RKO (cell line): Measurements from ENCODE around the gene SLC37A1.

Experiments used
- DNase-seq: peaks from one replicate; pipeline ENCODE4 v3.0.0-alpha.2; 2016; ENCODE audit warnings: low spot score

The SLC37A1 gene

GRCh38 chr21:42562816-42563215 is 49.2 kb downstream of the SLC37A1 start:
- DNase-seq = no peak

- no peak for DNase-seq
These were observed 49.6 kb downstream of the SLC37A1 start for GRCh38 chr21:42563261-42563660.

- DNase-seq = no peak
These were observed 50.0 kb downstream of the SLC37A1 start for GRCh38 chr21:42563686-42564085.

- DNase-seq = no peak
These were observed 50.9 kb downstream of the SLC37A1 start for GRCh38 chr21:42564561-42564971.

GRCh38 chr21:42565206-42565810 is 51.7 kb downstream of the SLC37A1 start:
- DNase-seq = no peak

- no peak for DNase-seq
These were observed 52.4 kb downstream of the SLC37A1 start for GRCh38 chr21:42565886-42566523.

- no peak for DNase-seq
These were observed 53.0 kb downstream of the SLC37A1 start for GRCh38 chr21:42566524-42567213.

- DNase-seq = no peak
These were observed 53.5 kb downstream of the SLC37A1 start for GRCh38 chr21:42567214-42567555.

- DNase-seq = no peak
These were observed 54.2 kb downstream of the SLC37A1 start for GRCh38 chr21:42567861-42568260.

- no peak for DNase-seq
These were observed 54.7 kb downstream of the SLC37A1 start for GRCh38 chr21:42568376-42568775.

- DNase-seq = no peak
These were observed 55.4 kb downstream of the SLC37A1 start for GRCh38 chr21:42568866-42569731.

- no peak for DNase-seq
These were observed 56.2 kb downstream of the SLC37A1 start for GRCh38 chr21:42569732-42570301.

- no peak for DNase-seq
These were observed 56.7 kb downstream of the SLC37A1 start for GRCh38 chr21:42570362-42570761.

GRCh38 chr21:42570841-42571387 is 57.3 kb downstream of the SLC37A1 start:
- DNase-seq = no peak

- no peak for DNase-seq
These were observed 57.9 kb downstream of the SLC37A1 start for GRCh38 chr21:42571391-42572150.

- DNase-seq = no peak
These were observed 59.3 kb downstream of the SLC37A1 start for GRCh38 chr21:42572906-42573495.

- DNase-seq = no peak
These were observed 60.8 kb downstream of the SLC37A1 start for GRCh38 chr21:42574234-42575027.

- DNase-seq = no peak
These were observed 61.5 kb downstream of the SLC37A1 start for GRCh38 chr21:42575111-42575510.

GRCh38 chr21:42576639-42577038 is 63.0 kb downstream of the SLC37A1 start:
- no peak for DNase-seq

GRCh38 chr21:42578034-42578433 is 64.4 kb downstream of the SLC37A1 start:
- DNase-seq = no peak
